ENCODE data around the gene OCA2. TPM values are rescaled to one million over a fixed set of nuclear protein-coding genes. Genes with fewer than 3 reads are reported as not detected.

The OCA2 gene
- total and polyA plus RNA-seq, 2 of the 4 experiments (the other 2 are of a cell fraction): under 0.01 to 0.03 TPM

- no peaks in the 10 kb centered on the region for H3K9me3 ChIP-seq (ENCODE audit: control insufficient read depth, insufficient read depth, low read length)
- no peak overlapping the region for H2BK5ac ChIP-seq (ENCODE audit: low read depth, low read length, poor library complexity, severe bottlenecking)
- H4K20me1 ChIP-seq (ENCODE audit: insufficient read depth, low read length): no peaks in the 10 kb centered on the region
- H3K79me1 ChIP-seq (ENCODE audit: low read depth in 1 of 2, low read length in 2 of 2): no peaks in the 10 kb centered on the region
- H3K4me3 ChIP-seq (ENCODE audit: insufficient read depth, low read depth, low read length): no peak overlapping the region
- dilution Hi-C loops (cut with HindIII; ENCODE audit: low sequenced_read_pairs, unreplicated experiment): no loop called here
- no peak overlapping the region for H2BK15ac ChIP-seq (ENCODE audit: low read depth, low read length)
- no peaks in the 10 kb centered on the region for H3K4me1 ChIP-seq (ENCODE audit: control insufficient read depth, insufficient read depth, low read length)
- CTCF ChIA-PET: no interaction called here
- H3K18ac ChIP-seq (ENCODE audit: low read depth, low read length): no peak overlapping the region
- POLR2A ChIA-PET (ENCODE audit: unreplicated experiment): no interaction called here
- no peak overlapping the region for H3K23ac ChIP-seq (ENCODE audit: low read depth, low read length)
- H2AK5ac ChIP-seq (ENCODE audit: low read depth, low read length): no peak overlapping the region
- no peak overlapping the region for H2AK9ac ChIP-seq (replicated peaks; ENCODE audit: low read depth, low read length, poor library complexity)
- H2AFZ ChIP-seq (replicated peaks; ENCODE audit: low read length, poor library complexity): no peak overlapping the region
- H3K4ac ChIP-seq (ENCODE audit: low read depth, low read length): no peak overlapping the region
- ATAC-seq (ENCODE audit: low read depth) (no peak), DNase-seq (no peak)
- no peaks in the 10 kb centered on the region for H3K9me1 ChIP-seq (ENCODE audit: insufficient read depth, low read length)
- H2BK120ac ChIP-seq (ENCODE audit: low read depth, low read length): no peak overlapping the region
- H3K56ac ChIP-seq (ENCODE audit: extremely low read depth, insufficient read depth, low read length): no peak overlapping the region
- no peaks in the 10 kb centered on the region for H3K36me3 ChIP-seq (ENCODE audit: control insufficient read depth, insufficient read depth, low read length)
- H2BK20ac ChIP-seq (ENCODE audit: low read depth, low read length): no peak overlapping the region
- no peak overlapping the region for H3K27ac ChIP-seq (ENCODE audit: insufficient read depth, low read length)
- no peak for TF ChIP-seq BHLHE40 (IDR thresholded peaks at IDR 0.05; ENCODE audit: low read depth, low read length)
- TF ChIP-seq, protein P1, sequence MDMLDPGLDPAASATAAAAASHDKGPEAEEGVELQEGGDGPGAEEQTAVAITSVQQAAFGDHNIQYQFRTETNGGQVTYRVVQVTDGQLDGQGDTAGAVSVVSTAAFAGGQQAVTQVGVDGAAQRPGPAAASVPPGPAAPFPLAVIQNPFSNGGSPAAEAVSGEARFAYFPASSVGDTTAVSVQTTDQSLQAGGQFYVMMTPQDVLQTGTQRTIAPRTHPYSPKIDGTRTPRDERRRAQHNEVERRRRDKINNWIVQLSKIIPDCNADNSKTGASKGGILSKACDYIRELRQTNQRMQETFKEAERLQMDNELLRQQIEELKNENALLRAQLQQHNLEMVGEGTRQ (IDR thresholded peaks at IDR 0.05; ENCODE audit: low read depth, low read length): no peak
- no peak for TF ChIP-seq MAFK (IDR thresholded peaks at IDR 0.05; ENCODE audit: low read depth, low read length)
- no peak for TF ChIP-seq RFX5 (IDR thresholded peaks at IDR 0.05; ENCODE audit: low read depth, low read length)
- TF ChIP-seq CEBPB (IDR thresholded peaks at IDR 0.05; ENCODE audit: low read depth, low read length): no peak
- TF ChIP-seq MXI1 (IDR thresholded peaks at IDR 0.05; ENCODE audit: borderline replicate concordance, low read depth, low read length): no peak
- no peak for TF ChIP-seq MAZ (IDR thresholded peaks at IDR 0.05; ENCODE audit: borderline replicate concordance, low read depth, low read length)
- no peak for TF ChIP-seq NFE2L2 (IDR thresholded peaks at IDR 0.05; ENCODE audit: low read depth, low read length)
- no peak overlapping the region for H3K4me2 ChIP-seq (ENCODE audit: low read depth, low read length)
- no peaks in the 10 kb centered on the region for H3K27me3 ChIP-seq (ENCODE audit: control insufficient read depth, insufficient read depth, low read length)
- H3K14ac ChIP-seq (replicated peaks; ENCODE audit: low read depth, low read length): no peak overlapping the region
- intact Hi-C loops (cut with micrococcal nuclease): no loop called here
- no peak overlapping the region for H3K9ac ChIP-seq (ENCODE audit: low read depth, low read length)
- no TSS peak for BruUV-seq (replicated peaks)
- WGBS, 2 experiments (ENCODE audit: extremely low coverage in 2 of 2, insufficient read length in 1 of 2): 38% methylated on average over 2 of the region's 11 CpGs; no CpG with 5 or more reads in 1 of the 2 experiments
- no peak overlapping the region for H4K8ac ChIP-seq (ENCODE audit: low read depth in 2 of 2, low read length in 2 of 2)
- in situ Hi-C loops (cut with MboI; ENCODE audit: low sequenced_read_pairs): no loop called here
- H4K5ac ChIP-seq (ENCODE audit: low read depth, low read length): no peak overlapping the region
- no peak overlapping the region for H4K91ac ChIP-seq (ENCODE audit: insufficient read depth, low read depth, low read length)
Measured at GRCh38 chr15:28082891-28083684, 16.0 kb downstream of the OCA2 start.

Measured in IMR-90 (cell line).